GM23248 (cell line): ENCODE data around the gene CLIC4.

Experiments used
- EZH2 ChIP-seq: fragments of 200-600 bp; sonication (generic); IDR thresholded peaks from 2 replicates; pipeline ENCODE4 v1.6.1; 2018; ENCODE audit warnings: antibody characterized with exemption, mild to moderate bottlenecking; ENCODE audit not compliant: insufficient read depth, poor library complexity, severe bottlenecking
- EZH2phosphoT487 ChIP-seq: fragments of 200-600 bp; sonication (generic); IDR thresholded peaks from 2 replicates; pipeline ENCODE4 v1.6.1; 2018; ENCODE audit warnings: antibody characterized with exemption, moderate library complexity, mild to moderate bottlenecking, low read depth; ENCODE audit not compliant: insufficient read depth

DNA sequence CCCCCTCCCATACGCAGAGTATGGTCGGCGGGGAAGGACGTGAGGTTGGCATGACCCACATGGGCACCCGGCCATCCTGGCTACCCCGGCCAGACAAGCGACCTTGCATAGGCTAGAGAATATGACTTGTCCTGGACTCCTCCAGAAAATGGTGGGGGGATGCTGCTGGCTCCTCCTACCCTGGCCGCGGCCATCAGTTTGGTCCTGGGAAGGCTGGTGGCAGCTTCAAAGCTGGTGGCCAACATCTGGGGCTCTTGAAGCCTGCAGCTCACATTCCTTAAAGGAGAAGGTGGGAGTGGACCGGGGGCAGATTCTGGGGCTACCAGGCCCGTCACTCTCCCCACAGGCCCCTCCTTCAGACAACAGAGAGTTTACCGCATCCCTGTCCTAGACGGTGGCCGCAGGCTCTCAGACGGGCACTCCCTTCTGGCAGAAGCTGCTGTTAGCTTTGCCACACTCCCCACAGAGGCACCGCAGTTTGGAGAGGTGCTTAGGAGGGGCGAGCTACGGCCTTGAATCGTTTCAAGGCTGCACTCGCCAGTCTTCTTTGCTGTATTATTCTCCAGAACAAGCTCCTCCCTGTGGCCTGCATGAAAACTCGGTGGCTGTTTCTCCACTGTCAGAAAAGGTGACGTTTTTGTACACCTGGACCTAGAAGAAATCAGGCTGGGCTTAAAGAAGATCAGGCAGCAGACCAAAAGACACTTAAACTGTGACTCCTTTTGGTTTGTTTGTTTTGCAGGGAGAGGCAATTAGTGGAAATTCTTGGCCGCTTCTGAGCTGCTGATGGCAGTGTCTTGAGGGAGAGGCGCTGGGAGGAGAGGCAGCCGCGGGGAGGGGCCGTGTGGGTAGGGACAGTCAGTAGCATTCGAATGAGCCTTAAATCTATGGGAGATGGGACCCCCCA is 116.8 kb downstream of the CLIC4 start:
- TF ChIP-seq EZH2: no peak
- no peak for TF ChIP-seq EZH2phosphoT487
